Natural killer cell (primary cell): Measurements from ENCODE around the gene CDX1. TPM values are rescaled to one million over a fixed set of nuclear protein-coding genes. Genes with fewer than 3 reads are reported as not detected.

Source experiments
- ATAC-seq, 3 donors: fragments of 150-1000 bp in 2 of 3; fragments of 200-7000 bp in 1 of 3; cut with Tn5 transposase; 1 replicate in 1 of 3; 2 replicates in 2 of 3; pipeline ENCODE4 v1.10.0; 2021; ENCODE audit warnings: mild to moderate bottlenecking in 2 of 3, moderate library complexity in 2 of 3
- DNase-seq, 2 donors: peaks; one replicate each; pipeline versions ENCODE4 v3.0.0 to v3.0.0-alpha.2; 2013 to 2021; ENCODE audit warnings: mixed read lengths in 1 of 2
- H3K27ac ChIP-seq: one replicate; pipeline ENCODE4 v1.5.1; 2013; ENCODE audit warnings: mild to moderate bottlenecking, low read length
- H3K27me3 ChIP-seq: one replicate; pipeline ENCODE4 v1.6.1; 2013; ENCODE audit warnings: low read length; ENCODE audit not compliant: control insufficient read depth, insufficient read depth
- H3K36me3 ChIP-seq: one replicate; pipeline ENCODE4 v1.6.1; 2013; ENCODE audit warnings: low read length; ENCODE audit not compliant: control insufficient read depth, insufficient read depth
- H3K4me1 ChIP-seq: one replicate; pipeline ENCODE4 v1.6.1; 2013; ENCODE audit warnings: low read length; ENCODE audit not compliant: control insufficient read depth, insufficient read depth
- H3K4me3 ChIP-seq: one replicate; pipeline ENCODE4 v1.5.1; 2013; ENCODE audit warnings: low read length
- H3K9me3 ChIP-seq: one replicate; pipeline ENCODE4 v1.6.1; 2013; ENCODE audit warnings: low read length; ENCODE audit not compliant: control insufficient read depth, insufficient read depth
- H3K27ac Mint-ChIP-seq, 2 donors: one replicate each; pipeline ENCODE4 v1.8.0; 2022; ENCODE audit warnings: mild to moderate bottlenecking in 2 of 2, mixed read lengths in 2 of 2, moderate library complexity in 1 of 2
- H3K27me3 Mint-ChIP-seq, 2 donors: one replicate each; pipeline ENCODE4 v1.8.0; 2022; ENCODE audit warnings: low read depth in 2 of 2, mixed read lengths in 2 of 2
- H3K36me3 Mint-ChIP-seq: one replicate; pipeline ENCODE4 v1.8.0; 2022; ENCODE audit warnings: mixed read lengths
- H3K4me1 Mint-ChIP-seq, 2 donors: one replicate each; pipeline ENCODE4 v1.8.0; 2022; ENCODE audit warnings: mixed read lengths in 2 of 2
- H3K4me3 Mint-ChIP-seq: one replicate; pipeline ENCODE4 v1.8.0; 2022; ENCODE audit warnings: mild to moderate bottlenecking, moderate library complexity, mixed read lengths
- H3K9me3 Mint-ChIP-seq, 2 donors: one replicate each; pipeline ENCODE4 v1.8.0; 2022; ENCODE audit warnings: mixed read lengths in 2 of 2
- WGBS: methylation state at CpG from one replicate; pipeline ENCODE4 v1.1.7; 2013; ENCODE audit warnings: missing lambda C conversion rate; ENCODE audit not compliant: insufficient coverage; 5-methylcytosine and 5-hydroxymethylcytosine counted together
- intact Hi-C: fragments of 100-400 bp; cut with micrococcal nuclease; formaldehyde crosslinking; loops from one replicate; pipeline ENCODE4 v1.14.2; 2022
- total RNA-seq, 4 donors: library from RNA; stranded (reverse); fragments of 120-200 nt in 1 of 4; gene quantifications; one replicate each; pipeline versions ENCODE4 v1.2.3 to v1.2.4, GENCODE V29; 2013 to 2022
- TF ChIP-seq, protein P1 (sequence below): fragments of 200-600 bp; IDR thresholded peaks from one replicate; pipeline ENCODE4 v1.8.0; 2022; ENCODE audit warnings: antibody characterized with exemption

CDX1 gene
- total RNA-seq, 3 donors from 2014 or later (not counting 1 experiment from before 2014, with no cell fraction given) = not detected

DNA sequence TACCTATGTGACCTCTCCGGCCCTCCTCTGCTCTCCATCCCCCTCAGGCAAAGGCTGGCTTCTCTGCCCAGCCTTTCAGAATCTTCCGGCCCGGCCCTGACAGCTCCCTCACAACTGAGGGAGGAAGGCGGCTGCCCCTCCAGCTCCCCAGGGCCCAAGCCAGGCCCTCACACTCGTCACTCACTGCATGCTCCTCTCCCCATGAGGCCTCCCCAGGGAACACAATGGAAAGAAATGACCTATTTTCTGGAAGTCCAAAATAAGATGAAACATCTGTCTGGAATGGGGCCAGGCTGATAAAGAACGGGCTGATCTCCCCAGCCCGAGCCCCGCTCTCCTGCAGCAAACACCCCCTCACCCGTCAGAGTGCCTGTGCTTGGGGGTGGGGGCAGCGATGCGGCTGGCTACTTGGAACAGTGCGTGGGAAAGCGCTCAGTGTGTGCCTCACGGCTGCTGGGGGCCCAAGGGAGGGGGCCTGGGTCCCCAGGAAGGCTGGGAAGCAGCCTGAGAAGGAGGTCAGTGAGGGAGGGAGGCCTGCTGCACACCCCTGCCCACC is 22.3 kb upstream of the CDX1 start:
- Histone ChIP-seq H3K9me3 (no peaks in the 10 kb centered on the region), H3K4me3 (no peak overlapping the region), H3K27me3 (no peaks in the 10 kb centered on the region), H3K4me1 (peaks cover 34% of the 10 kb centered on the region), H3K27ac (no peak overlapping the region), H3K36me3 (no peaks in the 10 kb centered on the region)
- no peak for DNase-seq
- Mint-ChIP-seq H3K4me1 (peaks cover 55 to 70% of the 10 kb centered on the region in 2 donors), H3K4me3 (no peak overlapping the region), H3K36me3 (no peaks in the 10 kb centered on the region), H3K27ac (peak overlapping the region; percentile 21 to 82), H3K27me3 (peaks cover 0 to 4% of the 10 kb centered on the region in 2 donors), H3K9me3 (no peaks in the 10 kb centered on the region)
- no peak for ATAC-seq
- TF ChIP-seq, protein P1, sequence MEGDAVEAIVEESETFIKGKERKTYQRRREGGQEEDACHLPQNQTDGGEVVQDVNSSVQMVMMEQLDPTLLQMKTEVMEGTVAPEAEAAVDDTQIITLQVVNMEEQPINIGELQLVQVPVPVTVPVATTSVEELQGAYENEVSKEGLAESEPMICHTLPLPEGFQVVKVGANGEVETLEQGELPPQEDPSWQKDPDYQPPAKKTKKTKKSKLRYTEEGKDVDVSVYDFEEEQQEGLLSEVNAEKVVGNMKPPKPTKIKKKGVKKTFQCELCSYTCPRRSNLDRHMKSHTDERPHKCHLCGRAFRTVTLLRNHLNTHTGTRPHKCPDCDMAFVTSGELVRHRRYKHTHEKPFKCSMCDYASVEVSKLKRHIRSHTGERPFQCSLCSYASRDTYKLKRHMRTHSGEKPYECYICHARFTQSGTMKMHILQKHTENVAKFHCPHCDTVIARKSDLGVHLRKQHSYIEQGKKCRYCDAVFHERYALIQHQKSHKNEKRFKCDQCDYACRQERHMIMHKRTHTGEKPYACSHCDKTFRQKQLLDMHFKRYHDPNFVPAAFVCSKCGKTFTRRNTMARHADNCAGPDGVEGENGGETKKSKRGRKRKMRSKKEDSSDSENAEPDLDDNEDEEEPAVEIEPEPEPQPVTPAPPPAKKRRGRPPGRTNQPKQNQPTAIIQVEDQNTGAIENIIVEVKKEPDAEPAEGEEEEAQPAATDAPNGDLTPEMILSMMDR = no peak
- intact Hi-C loops = no loop called here
- 68% methylated on average over 14 of the region's 14 CpGs for WGBS

GRCh38 chr5:150144879-150145278 is 21.7 kb upstream of the CDX1 start:
- Histone ChIP-seq H3K4me1 (peaks cover 39% of the 10 kb centered on the region), H3K4me3 (no peak overlapping the region), H3K27me3 (no peaks in the 10 kb centered on the region), H3K9me3 (no peaks in the 10 kb centered on the region), H3K36me3 (no peaks in the 10 kb centered on the region), H3K27ac (no peak overlapping the region)
- TF ChIP-seq, protein P1 = no peak
- 68% methylated on average over 3 of the region's 4 CpGs for WGBS
- peak overlapping the region; percentile 45 to 82 for H3K27ac Mint-ChIP-seq
- H3K27me3 Mint-ChIP-seq = peaks cover 0 to 4% of the 10 kb centered on the region in 2 donors
- ATAC-seq (no peak), DNase-seq (no peak)
- peaks cover 60 to 76% of the 10 kb centered on the region in 2 donors for H3K4me1 Mint-ChIP-seq
- no peaks in the 10 kb centered on the region for H3K9me3 Mint-ChIP-seq
- intact Hi-C loops = no loop called here
- no peaks in the 10 kb centered on the region for H3K36me3 Mint-ChIP-seq
- H3K4me3 Mint-ChIP-seq = peak overlapping the region; percentile 61

DNA sequence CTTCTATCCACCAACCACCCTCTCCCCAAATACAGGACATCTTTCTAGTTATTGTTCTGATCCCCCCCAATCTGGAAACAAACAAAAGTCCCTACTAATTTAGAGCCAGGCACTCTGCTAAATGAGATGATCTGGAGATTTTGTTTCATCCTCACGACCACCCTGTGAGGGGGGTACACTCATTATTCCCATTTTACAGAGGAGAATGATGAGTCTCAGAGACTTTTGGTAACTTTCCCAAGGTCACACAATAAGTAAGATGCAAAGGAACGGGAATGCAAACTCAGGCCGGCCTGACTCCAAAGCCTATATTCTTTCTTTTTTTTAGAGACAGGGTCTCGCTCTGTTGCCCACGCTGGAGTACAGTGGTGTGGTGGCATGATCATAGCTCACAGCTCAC is 20.3 kb upstream of the CDX1 start:
- Histone ChIP-seq H3K9me3 (no peaks in the 10 kb centered on the region), H3K27me3 (no peaks in the 10 kb centered on the region), H3K4me1 (peaks cover 52% of the 10 kb centered on the region), H3K36me3 (no peaks in the 10 kb centered on the region), H3K27ac (no peak overlapping the region), H3K4me3 (no peak overlapping the region)
- Mint-ChIP-seq H3K36me3 (no peaks in the 10 kb centered on the region), H3K27ac (peak overlapping the region in 1 of 2 donors; percentile 12), H3K4me3 (peak overlapping the region; percentile 0), H3K4me1 (peaks cover 60 to 73% of the 10 kb centered on the region in 2 donors), H3K9me3 (no peaks in the 10 kb centered on the region), H3K27me3 (peaks cover 0 to 4% of the 10 kb centered on the region in 2 donors)
- 89% methylated on average over 5 of the region's 5 CpGs for WGBS
- intact Hi-C loops = no loop called here
- TF ChIP-seq, protein P1 = no peak
- DNase-seq = no peak
- no peak for ATAC-seq
